AG09319 (cell line): Measurements from ENCODE around the gene ID2.

Source experiments
- DNase-seq: peaks from one replicate; pipeline ENCODE4 v3.0.0-alpha.2; 2010; ENCODE audit warnings: low read depth; ENCODE audit errors: extremely low read depth
- TF ChIP-seq, protein P1 (sequence below): IDR thresholded peaks from 2 replicates; pipeline ENCODE4 v1.5.1; 2011; ENCODE audit warnings: low read depth, mild to moderate bottlenecking, inconsistent platforms, low read length, moderate library complexity

The ID2 gene

GRCh38 chr2:8670580-8670979 lies 11.3 kb upstream of the ID2 start:
- TF ChIP-seq, protein P1, sequence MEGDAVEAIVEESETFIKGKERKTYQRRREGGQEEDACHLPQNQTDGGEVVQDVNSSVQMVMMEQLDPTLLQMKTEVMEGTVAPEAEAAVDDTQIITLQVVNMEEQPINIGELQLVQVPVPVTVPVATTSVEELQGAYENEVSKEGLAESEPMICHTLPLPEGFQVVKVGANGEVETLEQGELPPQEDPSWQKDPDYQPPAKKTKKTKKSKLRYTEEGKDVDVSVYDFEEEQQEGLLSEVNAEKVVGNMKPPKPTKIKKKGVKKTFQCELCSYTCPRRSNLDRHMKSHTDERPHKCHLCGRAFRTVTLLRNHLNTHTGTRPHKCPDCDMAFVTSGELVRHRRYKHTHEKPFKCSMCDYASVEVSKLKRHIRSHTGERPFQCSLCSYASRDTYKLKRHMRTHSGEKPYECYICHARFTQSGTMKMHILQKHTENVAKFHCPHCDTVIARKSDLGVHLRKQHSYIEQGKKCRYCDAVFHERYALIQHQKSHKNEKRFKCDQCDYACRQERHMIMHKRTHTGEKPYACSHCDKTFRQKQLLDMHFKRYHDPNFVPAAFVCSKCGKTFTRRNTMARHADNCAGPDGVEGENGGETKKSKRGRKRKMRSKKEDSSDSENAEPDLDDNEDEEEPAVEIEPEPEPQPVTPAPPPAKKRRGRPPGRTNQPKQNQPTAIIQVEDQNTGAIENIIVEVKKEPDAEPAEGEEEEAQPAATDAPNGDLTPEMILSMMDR, result no peak

DNA sequence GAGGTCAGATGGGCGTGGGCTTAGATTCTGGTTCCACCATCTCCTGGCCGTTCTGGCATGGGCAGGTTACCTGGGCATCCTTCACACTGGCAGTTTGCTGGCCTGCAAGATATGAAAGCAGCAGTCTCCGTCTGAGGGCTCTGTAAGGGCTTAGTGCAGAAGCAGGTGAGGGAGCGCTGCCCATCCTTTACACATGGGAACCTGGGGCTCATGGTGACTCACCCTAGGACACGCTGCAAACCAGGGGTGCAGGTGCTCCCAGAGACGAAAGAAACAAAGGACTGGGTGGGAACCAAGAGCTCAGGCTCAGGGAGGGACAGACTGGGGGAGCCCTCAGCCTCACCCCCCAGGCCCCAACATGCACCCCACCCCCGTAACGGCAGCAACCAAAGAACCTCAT lies 10.7 kb upstream of the ID2 start:
- no peak for DNase-seq
- TF ChIP-seq, protein P1, result no peak

More at GRCh38 chr2:8670580-8670979, 11.3 kb upstream of the ID2 start:
- no peak for DNase-seq

- TF ChIP-seq, protein P1, result no peak
- DNase-seq, result no peak
Observed at GRCh38 chr2:8671802-8672201, 10.1 kb upstream of the ID2 start.

- DNase-seq, result no peak
- TF ChIP-seq, protein P1, result no peak
Observed at GRCh38 chr2:8672940-8673339, 8.9 kb upstream of the ID2 start.

GRCh38 chr2:8673381-8673780 lies 8.5 kb upstream of the ID2 start:
- TF ChIP-seq, protein P1, result no peak

GRCh38 chr2:8674420-8675009 lies 7.3 kb upstream of the ID2 start:
- TF ChIP-seq, protein P1, result no peak
- no peak for DNase-seq

More at GRCh38 chr2:8673381-8673780, 8.5 kb upstream of the ID2 start:
- no peak for DNase-seq

- TF ChIP-seq, protein P1, result no peak
- no peak for DNase-seq
Observed at GRCh38 chr2:8675543-8675942, 6.3 kb upstream of the ID2 start.
